H1 (cell line): ENCODE data around the gene GBGT1. TPM values are rescaled to one million over a fixed set of nuclear protein-coding genes. Genes with fewer than 3 reads are reported as not detected.
A peak's percentile ranks its signal among the peaks of the same experiment; 100 is the strongest.

Source experiments
- CTCF ChIA-PET: fragments of 300-600 bp; sonication (Branson Sonifier 250); formaldehyde crosslinking; loops from one replicate; lab custom pipeline; 2021; ENCODE audit not compliant: partially characterized antibody; lab: Charles Lee
- POLR2A ChIA-PET: fragments of 300-600 bp; sonication (Branson Sonifier 250); formaldehyde crosslinking; loops from one replicate; lab custom pipeline; 2021; ENCODE audit warnings: inconsistent platforms; ENCODE audit not compliant: partially characterized antibody; lab: Charles Lee
- DNase-seq, 2 experiments: peaks; one replicate each; pipeline versions ENCODE4 v3.0.0 to v3.0.0-alpha.2; 2010 to 2022; ENCODE audit warnings: low spot score in 2 of 2, low read depth in 1 of 2, mixed read lengths in 1 of 2
- FAIRE-seq: peaks from 2 replicates; lab custom pipeline; 2011; peaks lifted over from hg19 to GRCh38; lab: Jason Lieb, UNC
- H2AFZ ChIP-seq: 2 replicates; pipeline ENCODE4 v1.8.1; 2012; ENCODE audit warnings: low read length, inconsistent platforms
- H2AK5ac ChIP-seq: 2 replicates; pipeline ENCODE4 v1.6.1; 2013; ENCODE audit warnings: low read depth, low read length
- H2BK120ac ChIP-seq: replicated peaks from 2 replicates; pipeline ENCODE3; 2013; ENCODE audit warnings: low read depth, low read length, inconsistent platforms
- H2BK12ac ChIP-seq: 2 replicates; pipeline ENCODE4 v1.6.1; 2013; ENCODE audit warnings: low read depth, low read length
- H2BK15ac ChIP-seq: 2 replicates; pipeline ENCODE4 v1.6.1; 2013; ENCODE audit warnings: low read length
- H2BK20ac ChIP-seq: 2 replicates; pipeline ENCODE4 v1.6.1; 2013; ENCODE audit warnings: low read length
- H2BK5ac ChIP-seq: 2 replicates; pipeline ENCODE4 v1.6.1; 2013; ENCODE audit warnings: low read depth, low read length
- H3K14ac ChIP-seq: 2 replicates; pipeline ENCODE4 v1.6.1; 2013; ENCODE audit warnings: inconsistent platforms; ENCODE audit not compliant: insufficient read length
- H3K18ac ChIP-seq: 2 replicates; pipeline ENCODE4 v1.6.1; 2013; ENCODE audit warnings: low read length; ENCODE audit errors: extremely low read depth
- H3K23ac ChIP-seq: 2 replicates; pipeline ENCODE4 v1.6.1; 2013; ENCODE audit warnings: inconsistent platforms; ENCODE audit not compliant: insufficient read length
- H3K23me2 ChIP-seq: 2 replicates; pipeline ENCODE4 v1.6.1; 2013; ENCODE audit warnings: low read depth, low read length
- H3K27ac ChIP-seq: 2 replicates; pipeline ENCODE4 v1.6.1; 2011; ENCODE audit warnings: low read depth, low read length, inconsistent platforms
- H3K27me3 ChIP-seq, 4 experiments: replicated peaks in 1 of 4; 1 replicate in 1 of 4; 2 replicates in 3 of 4; pipeline versions ENCODE4 v1.6.1 to v1.8.1; 2011 to 2013; ENCODE audit warnings: low read length in 3 of 4, mild to moderate bottlenecking in 3 of 4, inconsistent platforms in 2 of 4, mixed read lengths in 2 of 4, moderate library complexity in 1 of 4; ENCODE audit not compliant: control insufficient read depth in 3 of 4, insufficient read depth in 3 of 4; ENCODE audit errors: extremely low read depth in 1 of 4
- H3K36me3 ChIP-seq, 4 experiments: 2 replicates each; pipeline versions ENCODE4 v1.6.1 to v1.8.1; 2011 to 2013; ENCODE audit warnings: mild to moderate bottlenecking in 4 of 4, low read length in 3 of 4, moderate library complexity in 2 of 4, control low read depth in 1 of 4, inconsistent platforms in 1 of 4; ENCODE audit not compliant: insufficient read depth in 4 of 4, control insufficient read depth in 2 of 4
- H3K4ac ChIP-seq: replicated peaks from 2 replicates; pipeline ENCODE3; 2013; ENCODE audit warnings: low read length, low read depth, mixed read lengths, inconsistent platforms; ENCODE audit not compliant: insufficient read length
- H3K4me1 ChIP-seq, 4 experiments: replicated peaks in 1 of 4; 1 replicate in 1 of 4; 2 replicates in 3 of 4; pipeline versions ENCODE4 v1.6.1 to v1.8.1; 2011 to 2013; ENCODE audit warnings: low read length in 3 of 4, inconsistent platforms in 2 of 4, mixed read lengths in 1 of 4; ENCODE audit not compliant: insufficient read depth in 4 of 4, control insufficient read depth in 3 of 4
- H3K4me2 ChIP-seq, 2 experiments: 2 replicates each; pipeline versions ENCODE4 v1.6.1 to v1.8.1; 2011 to 2013; ENCODE audit warnings: low read depth in 2 of 2, low read length in 2 of 2, control low read depth in 1 of 2, inconsistent platforms in 1 of 2, mild to moderate bottlenecking in 1 of 2; ENCODE audit not compliant: insufficient read depth in 1 of 2
- H3K4me3 ChIP-seq, 4 experiments: fragments of 200-600, 300-600 bp in 1 of 4; sonication (generic), shearing (Covaris generic), sonication (Bioruptor Twin) in 1 of 4; 2 replicates each; pipeline versions ENCODE4 v1.5.1 to v1.8.1; 2011 to 2016; ENCODE audit warnings: low read length in 4 of 4, low read depth in 3 of 4, control low read depth in 2 of 4, inconsistent platforms in 2 of 4, mild to moderate bottlenecking in 2 of 4, mixed read lengths in 1 of 4, moderate library complexity in 1 of 4; ENCODE audit not compliant: insufficient read depth in 2 of 4; ENCODE audit errors: extremely low read depth in 1 of 4
- H3K56ac ChIP-seq: replicated peaks from 2 replicates; pipeline ENCODE3; 2013; ENCODE audit warnings: low read depth, mild to moderate bottlenecking, mixed read lengths, low read length, inconsistent platforms; ENCODE audit not compliant: insufficient read length
- H3K79me1 ChIP-seq: 2 replicates; pipeline ENCODE4 v1.6.1; 2013; ENCODE audit warnings: low read depth, low read length, control low read depth
- H3K79me2 ChIP-seq, 2 experiments: 2 replicates each; pipeline versions ENCODE4 v1.6.1 to v1.8.1; 2012 to 2013; ENCODE audit warnings: low read length in 2 of 2, mild to moderate bottlenecking in 2 of 2, inconsistent platforms in 1 of 2; ENCODE audit not compliant: insufficient read depth in 2 of 2, control insufficient read depth in 1 of 2
- H3K9ac ChIP-seq, 4 experiments: replicated peaks in 1 of 4; 1 replicate in 1 of 4; 2 replicates in 3 of 4; pipeline versions ENCODE4 v1.6.1 to v1.8.1; 2011 to 2013; ENCODE audit warnings: low read depth in 3 of 4, low read length in 3 of 4, control low read depth in 2 of 4, mild to moderate bottlenecking in 2 of 4, moderate library complexity in 2 of 4, inconsistent platforms in 1 of 4; ENCODE audit errors: extremely low read depth in 1 of 4
- H3K9me3 ChIP-seq, 2 experiments: 2 replicates each; pipeline versions ENCODE4 v1.6.1 to v1.8.1; 2012 to 2013; ENCODE audit warnings: mild to moderate bottlenecking in 2 of 2, moderate library complexity in 2 of 2, control low read depth in 1 of 2, inconsistent platforms in 1 of 2, low read depth in 1 of 2, low read length in 1 of 2, mixed read lengths in 1 of 2; ENCODE audit not compliant: insufficient read depth in 2 of 2
- H4K20me1 ChIP-seq, 2 experiments: replicated peaks in 1 of 2; 2 replicates each; pipeline versions ENCODE3 to v1.8.1; 2011 to 2013; ENCODE audit warnings: inconsistent platforms in 2 of 2, low read length in 2 of 2, mild to moderate bottlenecking in 1 of 2; ENCODE audit not compliant: insufficient read depth in 2 of 2, control insufficient read depth in 1 of 2
- H4K5ac ChIP-seq: 2 replicates; pipeline ENCODE4 v1.6.1; 2013; ENCODE audit warnings: low read length, low read depth, mixed read lengths, inconsistent platforms; ENCODE audit not compliant: insufficient read length
- H4K8ac ChIP-seq: 2 replicates; pipeline ENCODE4 v1.8.0; 2013; ENCODE audit warnings: mild to moderate bottlenecking, moderate library complexity, low read length, inconsistent platforms; ENCODE audit not compliant: insufficient read depth; ENCODE audit errors: extremely low read depth
- H4K91ac ChIP-seq: replicated peaks from 2 replicates; pipeline ENCODE3; 2013; ENCODE audit warnings: low read length, mixed read lengths, inconsistent platforms; ENCODE audit not compliant: insufficient read length
- BACH1 ChIP-seq: IDR thresholded peaks from 2 replicates; pipeline ENCODE4 v1.6.1; 2012; ENCODE audit warnings: low read length, improper control_type of control experiment
- BRCA1 ChIP-seq: IDR thresholded peaks from 2 replicates; pipeline ENCODE4 v1.6.1; 2012; ENCODE audit warnings: low read depth, low read length, improper control_type of control experiment
- CBX8 ChIP-seq: fragments of 300-800, 300-1000 bp; sonication (generic); IDR thresholded peaks from 2 replicates; pipeline ENCODE4 v1.7.1; 2016; ENCODE audit warnings: low read depth, low read length, borderline replicate concordance
- CREB1 ChIP-seq: IDR thresholded peaks from 2 replicates; pipeline ENCODE4 v1.6.1; 2012; ENCODE audit warnings: inconsistent platforms
- EP300 ChIP-seq, 2 experiments: IDR thresholded peaks; 1 replicate in 1 of 2; 2 replicates in 1 of 2; pipeline ENCODE4 v1.6.1; 2011 to 2012; ENCODE audit warnings: low read depth in 2 of 2, low read length in 2 of 2, mild to moderate bottlenecking in 2 of 2, borderline replicate concordance in 1 of 2, inconsistent platforms in 1 of 2, moderate library complexity in 1 of 2
- GTF2F1 ChIP-seq: IDR thresholded peaks from 2 replicates; pipeline ENCODE4 v1.6.1; 2012; ENCODE audit warnings: low read depth, low read length, improper control_type of control experiment, borderline replicate concordance
- MAFK ChIP-seq: IDR thresholded peaks from 2 replicates; pipeline ENCODE4 v1.6.1; 2012; ENCODE audit warnings: low read depth, mild to moderate bottlenecking, improper control_type of control experiment, low read length
- NANOG ChIP-seq: IDR thresholded peaks from 2 replicates; pipeline ENCODE4 v1.6.1; 2011; ENCODE audit warnings: low read length, low read depth, mild to moderate bottlenecking, inconsistent platforms; ENCODE audit not compliant: insufficient read depth, poor library complexity, severe bottlenecking
- RAD21 ChIP-seq, 2 experiments: IDR thresholded peaks in 1 of 2; conservative IDR thresholded peaks in 1 of 2; 2 replicates each; pipeline ENCODE4 v1.6.1; 2011; ENCODE audit warnings: low read depth in 2 of 2, low read length in 2 of 2, improper control_type of control experiment in 1 of 2, inconsistent platforms in 1 of 2, mild to moderate bottlenecking in 1 of 2, moderate library complexity in 1 of 2
- SRF ChIP-seq: IDR thresholded peaks from 2 replicates; pipeline ENCODE4 v1.6.1; 2011; ENCODE audit warnings: mild to moderate bottlenecking, low read depth, low read length, moderate library complexity
- TAF7 ChIP-seq: optimal IDR thresholded peaks from 2 replicates; pipeline ENCODE3; 2011; ENCODE audit warnings: low read depth, mild to moderate bottlenecking, inconsistent platforms, low read length, moderate library complexity, borderline replicate concordance
- WGBS, 2 experiments: shearing (Covaris generic) in 1 of 2; methylation state at CpG; one replicate each; pipeline versions ENCODE4 v1.1.6 to v1.1.7; 2013 to 2015; ENCODE audit warnings: low lambda C conversion rate in 2 of 2, mixed read lengths in 2 of 2, inconsistent platforms in 1 of 2, low coverage in 1 of 2, missing lambda C conversion rate in 1 of 2; ENCODE audit not compliant: insufficient replicate concordance in 2 of 2, insufficient coverage in 1 of 2, insufficient read length in 1 of 2; ENCODE audit errors: extremely low coverage in 1 of 2, missing lambda C conversion rate in 1 of 2; 5-methylcytosine and 5-hydroxymethylcytosine counted together
- polyA plus RNA-seq, 7 experiments: library from polyadenylated mRNA; depleted of rRNA in 3 of 7; stranded (reverse) in 5 of 7; unstranded in 2 of 7; fragments of >200 nt in 5 of 7; fragments of 200-250 nt in 2 of 7; gene quantifications; 1 replicate in 5 of 7; 2 replicates in 1 of 7; 4 replicates in 1 of 7; pipeline versions ENCODE4 v1.2.1 to v1.2.3, GENCODE V29; 2011 to 2013; ENCODE audit warnings: missing spikeins in 2 of 7, mixed read lengths in 2 of 7
- total RNA-seq: library from RNA; stranded (reverse); fragmentation: NEBNext Ultra II Directional; extraction: Animal tissue kit (Norgen Biotek cat#: 25700); gene quantifications from 2 replicates; pipeline ENCODE4 v1.2.1, GENCODE V29; 2021

Gene GBGT1
- total and polyA plus RNA-seq, 2 of the 8 experiments (the other 6 are each of a cell fraction or from before 2014, with no cell fraction given), result 7.1 to 9.7 TPM

GRCh38 chr9:133113163-133113948 is 50.4 kb downstream of the GBGT1 start:
- Histone ChIP-seq H3K9ac (no peak overlapping the region), H3K23me2 (no peaks in the 10 kb centered on the region), H3K14ac (no peak overlapping the region), H3K4ac (no peak overlapping the region), H3K27me3 (peaks cover 0 to 13% (median 7%) of the 10 kb centered on the region in 4 experiments; a peak in 5 of 7 replicates), H3K79me1 (no peaks in the 10 kb centered on the region), H2AFZ (no peak overlapping the region), H3K9me3 (no peaks in the 10 kb centered on the region), H4K20me1 (peaks cover 25 to 36% of the 10 kb centered on the region in 2 experiments), H2BK5ac (no peak overlapping the region), H2AK5ac (no peak overlapping the region), H2BK12ac (no peak overlapping the region), H3K18ac (no peak overlapping the region), H3K4me2 (no peak overlapping the region), H2BK120ac (no peak overlapping the region), H3K4me3 (no peak overlapping the region), H3K23ac (no peak overlapping the region), H3K79me2 (no peaks in the 10 kb centered on the region), H4K5ac (no peak overlapping the region), H3K36me3 (peaks cover 0 to 7% (median 0%) of the 10 kb centered on the region in 4 experiments; a peak in 2 of 8 replicates), H2BK20ac (no peak overlapping the region), H4K8ac (peak overlapping the region; percentile 82; the same call in 1 of the 2 replicates), H3K4me1 (peaks cover 0 to 4% (median 0%) of the 10 kb centered on the region in 4 experiments; a peak in 1 of 7 replicates), H3K56ac (no peak overlapping the region), H2BK15ac (no peak overlapping the region), H4K91ac (no peak overlapping the region), H3K27ac (no peak overlapping the region)
- FAIRE-seq, result no peak
- no peak for DNase-seq
- CTCF ChIA-PET, result interaction anchor here (0.9 to 19.3 kb wide), 8 partner anchors 11 to 229 kb away, joined by 3 to 337 read pairs (median 3); no protein-coding TSS in a partner anchor
- WGBS, 2 experiments, result 92% methylated on average over 19 of the region's 19 CpGs; no CpG with 5 or more reads in 1 of the 2 experiments
- POLR2A ChIA-PET, result interaction anchor here (0.5 to 2.4 kb wide), 3 partner anchors 37 to 90 kb away, joined by 3 to 8 read pairs (median 4); partner anchors contain the start of gene GBGT1
- TF ChIP-seq MAFK (no peak), BACH1 (no peak), EP300 (IDR thresholded peaks at IDR 0.05; ENCODE audit: borderline replicate concordance in 1 of 2, low read depth in 2 of 2, low read length in 2 of 2) (no peak), NANOG (no peak), TAF7 (no peak), CBX8 (no peak), SRF (no peak), CREB1 (no peak), BRCA1 (no peak), GTF2F1 (no peak), RAD21 (IDR thresholded peaks at IDR 0.05 in 1 of 2, conservative IDR thresholded peaks at IDR 0.05 in 1 of 2; ENCODE audit: low read depth in 2 of 2, low read length in 2 of 2) (no peak)
